Keratinocyte (primary cell): ENCODE data around the gene ELP4. TPM values are rescaled to one million over a fixed set of nuclear protein-coding genes. Genes with fewer than 3 reads are reported as not detected.

Source experiments
- DNase-seq: peaks from one replicate; pipeline ENCODE4 v3.0.0-alpha.2; 2011; ENCODE audit warnings: low read depth, missing footprints, low spot score
- FAIRE-seq: peaks from 2 replicates; lab custom pipeline; 2011; peaks lifted over from hg19 to GRCh38; lab: Jason Lieb, UNC
- H2AFZ ChIP-seq: 2 replicates; pipeline ENCODE4 v1.6.0; 2012; ENCODE audit warnings: low read length, control low read depth, inconsistent platforms; ENCODE audit not compliant: control insufficient read depth
- H3K27ac ChIP-seq: 2 replicates; pipeline ENCODE4 v1.5.1; 2011; ENCODE audit warnings: low read length; ENCODE audit not compliant: control insufficient read depth, insufficient read depth
- H3K27me3 ChIP-seq: 3 replicates; pipeline ENCODE4 v1.6.0; 2011; ENCODE audit warnings: low read length; ENCODE audit not compliant: control insufficient read depth, insufficient read depth; ENCODE audit errors: extremely low read depth
- H3K36me3 ChIP-seq, 2 experiments: 2 replicates in 1 of 2; 3 replicates in 1 of 2; pipeline ENCODE4 v1.5.1; 2011; ENCODE audit warnings: low read length in 2 of 2, mild to moderate bottlenecking in 1 of 2; ENCODE audit not compliant: control insufficient read depth in 2 of 2, insufficient read depth in 2 of 2; ENCODE audit errors: extremely low read depth in 1 of 2
- H3K4me1 ChIP-seq: 3 replicates; pipeline ENCODE4 v1.5.1; 2011; ENCODE audit warnings: low read length; ENCODE audit not compliant: control insufficient read depth, insufficient read depth; ENCODE audit errors: extremely low read depth
- H3K4me2 ChIP-seq: 3 replicates; pipeline ENCODE4 v1.6.0; 2011; ENCODE audit warnings: low read depth, low read length; ENCODE audit not compliant: control insufficient read depth, insufficient read depth; ENCODE audit errors: extremely low read depth
- H3K4me3 ChIP-seq, 3 experiments: fragments of 200-600 bp in 1 of 3; sonication (generic) in 1 of 3; 2 replicates in 2 of 3; 3 replicates in 1 of 3; pipeline ENCODE4 v1.5.1; 2011 to 2016; ENCODE audit warnings: low read length in 3 of 3, mild to moderate bottlenecking in 3 of 3, control low read depth in 2 of 3, inconsistent platforms in 1 of 3, low read depth in 1 of 3, mixed read lengths in 1 of 3, mixed run types in 1 of 3, moderate library complexity in 1 of 3; ENCODE audit not compliant: control insufficient read depth in 2 of 3, insufficient read depth in 2 of 3; ENCODE audit errors: extremely low read depth in 1 of 3
- H3K79me2 ChIP-seq: 2 replicates; pipeline ENCODE4 v1.6.0; 2012; ENCODE audit warnings: low read length; ENCODE audit not compliant: control insufficient read depth, insufficient read depth
- H3K9ac ChIP-seq: 3 replicates; pipeline ENCODE4 v1.6.0; 2011; ENCODE audit warnings: low read length; ENCODE audit not compliant: control insufficient read depth, insufficient read depth; ENCODE audit errors: extremely low read depth
- H3K9me1 ChIP-seq: 3 replicates; pipeline ENCODE4 v1.6.0; 2011; ENCODE audit warnings: low read length; ENCODE audit not compliant: control insufficient read depth, insufficient read depth; ENCODE audit errors: extremely low read depth
- H3K9me3 ChIP-seq: 2 replicates; pipeline ENCODE4 v1.5.1; 2012; ENCODE audit warnings: low read depth, low read length; ENCODE audit not compliant: control insufficient read depth
- H4K20me1 ChIP-seq: 3 replicates; pipeline ENCODE4 v1.6.0; 2011; ENCODE audit warnings: low read length; ENCODE audit not compliant: control insufficient read depth, insufficient read depth; ENCODE audit errors: extremely low read depth
- EZH2 ChIP-seq: IDR thresholded peaks from one replicate; pipeline ENCODE4 v1.6.1; 2012; ENCODE audit warnings: inconsistent platforms, mild to moderate bottlenecking, low read length, moderate library complexity
- dilution Hi-C: fragments of 300-500 bp; cut with MboI; formaldehyde crosslinking; loops from one replicate; pipeline ENCODE4 v1.7.0; 2020; ENCODE audit warnings: low sequenced_read_pairs; ENCODE audit not compliant: extremely low pct_ligation_motif_present
- polyA plus RNA-seq, 5 experiments: library from polyadenylated mRNA; depleted of rRNA in 3 of 5; stranded (reverse) in 3 of 5; stranded (forward) in 1 of 5; unstranded in 1 of 5; fragments of >200 nt; gene quantifications; 1 replicate in 1 of 5; 2 replicates in 3 of 5; 3 replicates in 1 of 5; pipeline versions ENCODE4 v1.2.1 to v1.2.3, GENCODE V29; 2011 to 2012; ENCODE audit warnings: missing spikeins in 2 of 5, low read depth in 1 of 5, low replicate concordance in 1 of 5
- TF ChIP-seq, protein P1 (sequence below), 3 experiments: IDR thresholded peaks in 1 of 3; conservative IDR thresholded peaks in 1 of 3; optimal IDR thresholded peaks in 1 of 3; 2 replicates in 2 of 3; 3 replicates in 1 of 3; pipeline versions ENCODE3 to v1.5.1; 2011; ENCODE audit warnings: low read length in 3 of 3, mild to moderate bottlenecking in 3 of 3, moderate library complexity in 2 of 3, control low read depth in 1 of 3, inconsistent platforms in 1 of 3; ENCODE audit not compliant: insufficient read depth in 2 of 3; ENCODE audit errors: extremely low read depth in 1 of 3

The ELP4 gene
- polyA plus RNA-seq, 1 donor (not counting 4 experiments of a cell fraction or from before 2014, with no cell fraction given), result 29.6 TPM

DNA sequence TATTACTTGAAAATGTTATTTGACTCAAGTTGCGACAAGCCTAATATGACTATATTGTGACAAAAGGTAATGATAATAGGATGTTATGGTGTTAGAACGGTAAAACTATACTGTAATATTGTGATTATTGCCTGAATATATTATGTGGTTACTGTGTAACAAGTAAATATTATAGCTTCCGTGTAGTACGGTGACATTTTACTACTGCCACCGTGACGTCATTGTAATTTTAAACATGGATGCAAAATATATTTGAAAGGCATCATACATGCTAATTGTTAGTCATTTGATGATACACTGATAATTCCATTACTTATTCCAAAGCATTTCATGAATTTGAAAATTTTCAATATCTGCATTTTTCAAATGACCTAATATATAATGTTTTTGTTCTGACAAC is 2.5 kb downstream of the ELP4 start:
- H3K36me3 ChIP-seq, result no peaks in the 10 kb centered on the region
- no peaks in the 10 kb centered on the region for H3K9me1 ChIP-seq
- dilution Hi-C loops, result no loop called here
- H3K79me2 ChIP-seq, result peaks cover 43% of the 10 kb centered on the region
- TF ChIP-seq EZH2, result no peak
- TF ChIP-seq, protein P1, sequence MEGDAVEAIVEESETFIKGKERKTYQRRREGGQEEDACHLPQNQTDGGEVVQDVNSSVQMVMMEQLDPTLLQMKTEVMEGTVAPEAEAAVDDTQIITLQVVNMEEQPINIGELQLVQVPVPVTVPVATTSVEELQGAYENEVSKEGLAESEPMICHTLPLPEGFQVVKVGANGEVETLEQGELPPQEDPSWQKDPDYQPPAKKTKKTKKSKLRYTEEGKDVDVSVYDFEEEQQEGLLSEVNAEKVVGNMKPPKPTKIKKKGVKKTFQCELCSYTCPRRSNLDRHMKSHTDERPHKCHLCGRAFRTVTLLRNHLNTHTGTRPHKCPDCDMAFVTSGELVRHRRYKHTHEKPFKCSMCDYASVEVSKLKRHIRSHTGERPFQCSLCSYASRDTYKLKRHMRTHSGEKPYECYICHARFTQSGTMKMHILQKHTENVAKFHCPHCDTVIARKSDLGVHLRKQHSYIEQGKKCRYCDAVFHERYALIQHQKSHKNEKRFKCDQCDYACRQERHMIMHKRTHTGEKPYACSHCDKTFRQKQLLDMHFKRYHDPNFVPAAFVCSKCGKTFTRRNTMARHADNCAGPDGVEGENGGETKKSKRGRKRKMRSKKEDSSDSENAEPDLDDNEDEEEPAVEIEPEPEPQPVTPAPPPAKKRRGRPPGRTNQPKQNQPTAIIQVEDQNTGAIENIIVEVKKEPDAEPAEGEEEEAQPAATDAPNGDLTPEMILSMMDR (optimal IDR thresholded peaks at IDR 0.05 in 1 of 3, IDR thresholded peaks at IDR 0.05 in 1 of 3, conservative IDR thresholded peaks at IDR 0.05 in 1 of 3; ENCODE audit: extremely low read depth in 1 of 3, insufficient read depth in 2 of 3, low read length in 3 of 3), result no peak
- no peaks in the 10 kb centered on the region for H4K20me1 ChIP-seq
- no peak for DNase-seq
- no peak overlapping the region for H3K4me2 ChIP-seq
- H3K9ac ChIP-seq, result no peak overlapping the region
- no peak overlapping the region for H3K27ac ChIP-seq
- H3K4me1 ChIP-seq, result no peaks in the 10 kb centered on the region
- no peaks in the 10 kb centered on the region for H3K9me3 ChIP-seq
- FAIRE-seq, result no peak
- no peak overlapping the region for H2AFZ ChIP-seq
- no peaks in the 10 kb centered on the region for H3K27me3 ChIP-seq
- no peak overlapping the region for H3K4me3 ChIP-seq

- Histone ChIP-seq H3K4me1 (no peaks in the 10 kb centered on the region), H3K79me2 (no peaks in the 10 kb centered on the region), H3K27me3 (no peaks in the 10 kb centered on the region), H3K27ac (no peak overlapping the region), H3K36me3 (peaks cover 0 to 3% of the 10 kb centered on the region in 2 experiments), H3K9me1 (no peaks in the 10 kb centered on the region), H3K4me3 (no peak overlapping the region), H3K9ac (no peak overlapping the region), H4K20me1 (no peaks in the 10 kb centered on the region), H3K9me3 (no peaks in the 10 kb centered on the region), H2AFZ (no peak overlapping the region), H3K4me2 (no peak overlapping the region)
- DNase-seq (no peak), FAIRE-seq (no peak)
- dilution Hi-C loops, result no loop called here
- TF ChIP-seq, protein P1 (optimal IDR thresholded peaks at IDR 0.05 in 1 of 3, IDR thresholded peaks at IDR 0.05 in 1 of 3, conservative IDR thresholded peaks at IDR 0.05 in 1 of 3; ENCODE audit: extremely low read depth in 1 of 3, insufficient read depth in 2 of 3, low read length in 3 of 3), result no peak
- no peak for TF ChIP-seq EZH2
Measured at GRCh38 chr11:31521497-31522150, 12.1 kb downstream of the ELP4 start.
